ENCODE results near the gene C2CD4D.

- TF ChIP-seq EZH2 (optimal IDR thresholded peaks at IDR 0.05; ENCODE audit: low read depth, low read length) (no peak), CTCF (IDR thresholded peaks at IDR 0.05; ENCODE audit: low read length) (no peak)
Measured at GRCh38 chr1:151807766-151808165, 31.9 kb downstream of the C2CD4D start.

Measured in MM.1S (cell line).